GM20431 (cell line): ENCODE measurements around the gene GAS7.

Experiments used
- in situ Hi-C: fragments of 300-500 bp; cut with MseI, MboI; formaldehyde crosslinking; loops from one replicate; pipeline ENCODE4 v1.15.0; 2020; ENCODE audit warnings: low sequenced_read_pairs; ENCODE audit not compliant: unreplicated experiment

Gene GAS7

DNA sequence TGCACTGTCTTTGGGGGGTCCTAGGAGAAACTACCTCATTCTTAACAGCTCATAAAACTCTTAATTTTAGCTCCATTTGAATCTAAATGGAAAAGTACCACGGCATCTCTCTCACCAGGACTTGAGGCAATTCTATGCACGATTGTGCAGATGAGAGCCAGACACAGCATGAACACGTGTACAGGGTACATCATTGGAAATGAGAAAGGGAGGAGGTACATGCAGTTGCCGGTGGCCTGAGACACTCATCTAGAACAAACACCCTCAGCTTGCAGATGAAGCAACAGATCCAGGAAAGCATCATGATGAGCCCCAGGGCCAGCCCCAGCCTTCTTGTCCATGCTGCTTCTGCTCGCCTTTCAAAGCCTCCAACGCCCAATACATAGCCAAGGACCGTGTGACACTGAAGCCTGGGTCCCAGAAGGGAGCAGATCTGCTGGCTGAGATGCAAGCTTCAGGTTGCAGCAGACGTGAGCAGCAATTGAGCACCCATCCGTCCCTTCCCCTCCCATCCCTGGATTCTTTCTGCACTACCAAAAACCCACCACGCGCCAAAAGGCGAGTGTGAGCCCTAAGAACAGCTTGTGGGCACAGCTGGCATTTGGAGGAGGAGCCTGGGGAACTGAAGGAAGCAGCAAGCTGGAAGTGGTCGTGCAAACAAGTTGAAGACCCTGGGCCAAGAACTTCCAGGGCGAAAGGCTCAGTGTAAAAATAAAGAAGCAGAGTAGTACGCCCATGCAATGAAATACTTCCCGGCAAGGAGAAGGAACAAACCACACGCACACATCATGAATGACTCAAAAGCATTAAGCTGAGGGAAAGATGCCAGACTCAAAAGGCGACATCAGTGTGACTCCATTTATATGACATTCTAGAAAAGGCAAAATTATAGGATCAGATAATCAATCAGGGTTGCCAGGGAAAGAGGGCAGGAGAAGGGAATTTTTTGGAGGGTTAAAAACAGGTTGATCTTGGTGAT, 286.0 kb downstream of the GAS7 start:
- in situ Hi-C loops, result loop anchor here (25.0 kb wide), 1 partner anchor 700 kb away; no protein-coding TSS in a partner anchor

DNA sequence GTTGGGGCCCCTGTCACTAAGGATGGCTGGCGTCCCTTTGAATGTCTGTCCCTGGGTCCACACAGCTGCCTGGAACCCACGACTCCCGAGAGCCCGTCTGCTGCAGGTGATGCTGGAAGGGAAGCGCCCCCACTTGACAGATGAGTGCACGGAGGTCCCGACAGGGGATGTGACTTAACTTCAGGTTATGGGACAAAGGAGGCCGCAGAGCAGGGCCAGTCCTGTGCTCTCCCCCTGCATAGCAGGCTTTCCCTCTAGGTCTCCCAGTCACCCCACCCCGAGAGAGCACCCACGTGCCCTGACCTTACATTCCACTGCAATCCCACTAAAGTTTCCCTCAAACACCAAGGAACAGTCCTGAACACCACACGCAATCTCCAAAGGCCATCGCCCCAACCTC, 287.3 kb downstream of the GAS7 start:
- in situ Hi-C loops, result loop anchor here (25.0 kb wide), 1 partner anchor 701 kb away; no protein-coding TSS in a partner anchor

DNA sequence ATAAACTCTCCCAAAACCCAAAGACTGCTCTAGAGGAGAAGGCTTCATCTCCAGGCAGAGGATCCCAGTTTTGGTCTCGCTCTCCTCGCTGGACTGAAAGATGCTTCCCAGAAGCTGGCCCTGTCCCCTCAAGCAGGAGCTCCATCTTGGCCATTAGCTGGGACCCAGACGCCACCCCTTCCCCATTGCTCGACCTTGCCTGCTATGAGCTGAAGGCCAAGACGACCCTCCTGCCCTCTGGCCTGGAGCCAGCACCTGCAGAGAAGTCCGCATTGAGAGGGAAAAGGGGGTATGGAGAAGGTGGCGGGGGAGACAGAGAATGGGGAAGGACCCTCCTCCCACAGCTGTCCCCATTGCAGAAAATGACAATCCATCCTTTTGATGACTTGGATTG, 289.8 kb downstream of the GAS7 start:
- in situ Hi-C loops, result loop anchor here (25.0 kb wide), 1 partner anchor 704 kb away; no protein-coding TSS in a partner anchor

DNA sequence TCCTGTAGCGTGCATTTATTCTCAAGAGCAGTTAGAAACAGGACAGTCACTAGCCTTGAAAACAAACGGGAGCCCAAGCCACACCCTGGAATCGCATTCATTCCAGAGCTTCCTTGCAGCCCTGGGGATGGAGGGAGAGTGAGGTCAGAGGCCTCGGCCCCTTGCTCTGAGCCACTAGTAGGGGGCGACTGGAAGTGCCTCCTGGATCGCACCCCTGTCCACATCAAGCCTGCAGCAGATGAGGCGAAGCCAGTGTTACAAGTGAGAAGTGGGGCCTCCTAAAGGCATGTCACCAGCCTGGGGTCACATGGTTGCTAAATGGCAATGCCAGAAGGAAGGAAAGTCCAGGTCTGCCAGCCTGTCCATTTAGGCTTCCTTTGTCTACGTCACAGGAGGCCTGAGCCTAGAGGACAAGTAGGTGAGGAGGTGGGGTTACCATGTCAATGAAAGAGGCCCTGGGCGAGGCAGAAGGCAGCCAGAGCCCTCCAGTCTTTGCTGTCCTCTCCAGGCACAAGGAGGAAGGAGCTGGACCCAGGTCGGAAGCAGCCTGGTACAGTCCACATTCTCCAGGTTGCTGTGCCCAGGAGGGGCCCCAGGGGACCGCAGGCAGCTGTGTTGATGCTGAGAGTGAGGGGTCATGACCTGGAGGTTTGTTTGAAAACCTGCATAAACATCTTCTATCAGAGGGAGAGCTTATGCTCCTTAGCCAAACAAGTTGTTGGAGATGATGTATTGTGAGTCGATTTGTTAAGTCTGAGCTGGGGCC, 290.3 kb downstream of the GAS7 start:
- in situ Hi-C loops, result loop anchor here (25.0 kb wide), 1 partner anchor 704 kb away; no protein-coding TSS in a partner anchor

DNA sequence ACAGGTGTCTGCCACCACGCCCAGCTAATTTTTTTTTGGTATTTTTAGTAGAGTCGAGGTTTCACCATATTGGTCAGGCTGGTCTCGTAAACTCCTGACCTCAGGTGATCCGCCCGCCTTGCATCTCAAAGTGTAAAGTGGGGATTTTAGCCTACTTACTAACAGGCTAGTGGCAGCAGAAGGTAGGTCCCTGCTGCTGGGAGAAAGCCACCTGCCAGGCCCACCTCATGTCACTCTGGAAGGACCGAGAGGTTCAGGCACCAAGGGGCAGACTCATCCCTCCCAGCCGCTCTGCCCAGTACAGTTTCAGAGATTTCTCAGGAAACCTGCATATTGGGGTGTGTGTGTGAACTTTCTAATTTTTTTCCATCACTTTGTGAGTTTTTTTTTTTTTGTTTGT, 291.3 kb downstream of the GAS7 start:
- in situ Hi-C loops, result loop anchor here (25.0 kb wide), 1 partner anchor 705 kb away; no protein-coding TSS in a partner anchor

DNA sequence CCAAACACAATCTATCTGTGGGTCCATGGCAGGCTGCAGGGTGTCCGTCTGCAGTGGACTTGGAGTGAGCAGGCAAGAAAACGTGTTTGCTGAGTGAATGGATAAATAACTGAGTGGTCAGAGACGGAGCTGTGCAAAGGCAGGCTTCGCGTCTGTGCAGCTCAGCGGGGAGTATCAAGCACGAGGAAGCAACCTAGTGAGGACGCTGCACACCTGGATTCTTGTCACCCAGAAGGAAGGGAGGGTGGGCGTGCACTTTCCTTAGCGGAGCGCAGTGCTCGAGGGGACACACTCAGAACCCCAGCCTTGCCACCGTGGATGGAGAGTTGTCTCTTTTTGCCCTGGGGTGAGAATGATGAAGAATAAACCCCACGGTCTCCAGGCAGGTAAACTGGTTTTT, 291.8 kb downstream of the GAS7 start:
- in situ Hi-C loops, result loop anchor here (25.0 kb wide), 1 partner anchor 706 kb away; no protein-coding TSS in a partner anchor

DNA sequence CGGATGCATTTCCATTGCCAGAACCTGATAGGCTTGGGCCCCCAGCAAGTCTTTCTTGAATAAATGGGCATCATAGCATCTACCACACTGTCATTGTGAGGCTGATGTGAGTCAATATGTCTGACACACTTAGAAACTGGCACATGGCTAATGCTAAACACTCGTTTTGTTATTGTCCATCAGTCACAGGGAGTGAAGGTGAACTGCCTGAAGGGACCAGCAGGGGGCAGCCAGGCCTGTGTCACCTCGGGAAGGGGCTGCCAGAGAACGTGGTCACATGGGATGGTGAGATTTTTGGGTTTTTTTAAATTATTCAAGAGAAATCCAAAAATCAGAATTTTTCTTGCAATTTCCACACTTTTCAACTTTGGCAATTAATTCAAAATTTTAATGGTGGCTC, 292.5 kb downstream of the GAS7 start:
- in situ Hi-C loops, result loop anchor here (25.0 kb wide), 1 partner anchor 706 kb away; no protein-coding TSS in a partner anchor

DNA sequence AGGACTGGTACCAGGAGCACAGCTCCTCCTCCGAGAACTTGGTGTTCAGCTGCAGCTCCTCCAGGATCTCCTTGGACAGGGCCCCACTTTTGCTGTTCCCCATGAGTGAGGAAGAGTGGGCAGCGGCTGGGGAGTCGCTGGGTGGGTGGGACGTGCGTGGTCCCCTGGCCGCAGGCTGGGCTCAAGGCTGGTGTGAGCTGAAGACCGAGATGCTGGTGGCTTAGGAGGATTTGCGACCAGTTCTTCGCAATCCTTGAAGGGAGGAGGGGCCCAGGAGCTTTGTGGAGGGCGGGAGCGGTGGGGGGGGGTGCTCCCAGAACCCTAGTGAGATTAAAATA, 293.4 kb downstream of the GAS7 start, which contains the start of gene RCVRN:
TSS of gene RCVRN (minus strand) at position 194 of the 338 bp plus-strand sequence. CDS start at position 103, 91 bp downstream.
- in situ Hi-C loops, result loop anchor here (25.0 kb wide), 1 partner anchor 707 kb away; no protein-coding TSS in a partner anchor

DNA sequence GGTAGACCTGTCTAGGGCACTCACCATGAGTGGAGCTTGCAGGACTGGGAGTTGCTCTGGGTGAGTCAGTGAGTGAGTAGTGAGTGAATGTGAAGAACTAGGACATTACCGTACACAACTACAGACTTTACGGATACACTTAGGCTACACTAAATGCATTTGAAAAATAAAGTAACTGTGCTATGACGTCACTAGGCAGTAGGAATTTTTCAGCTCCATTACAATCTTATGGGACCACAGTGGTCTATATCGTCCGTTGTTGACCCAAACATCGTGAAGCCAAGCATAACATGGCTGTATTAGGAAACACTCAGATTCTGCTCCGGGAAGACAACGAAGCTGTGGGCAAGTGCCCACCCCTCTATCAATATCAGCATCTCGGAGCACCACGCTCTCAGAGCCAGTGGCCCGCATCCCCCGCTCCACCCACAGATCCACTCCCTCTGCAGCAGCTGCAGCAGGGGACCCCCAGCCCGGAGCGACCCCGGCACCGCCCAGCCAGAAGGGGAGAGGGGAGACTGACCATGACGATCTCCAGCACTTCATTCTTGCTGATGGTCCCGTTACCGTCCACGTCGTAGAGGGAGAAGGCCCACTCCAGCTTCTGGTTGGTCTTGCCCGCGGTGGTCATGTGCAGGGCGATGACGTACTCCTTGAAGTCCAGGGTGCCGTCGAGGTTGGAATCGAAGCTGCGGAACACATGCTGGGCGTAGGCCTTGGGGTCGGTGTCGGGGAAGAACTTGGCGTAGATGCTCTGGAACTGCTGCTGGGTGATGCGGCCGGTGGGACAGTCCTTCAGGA, 293.9 kb downstream of the GAS7 start:
- in situ Hi-C loops, result loop anchor here (25.0 kb wide), 1 partner anchor 708 kb away; no protein-coding TSS in a partner anchor

DNA sequence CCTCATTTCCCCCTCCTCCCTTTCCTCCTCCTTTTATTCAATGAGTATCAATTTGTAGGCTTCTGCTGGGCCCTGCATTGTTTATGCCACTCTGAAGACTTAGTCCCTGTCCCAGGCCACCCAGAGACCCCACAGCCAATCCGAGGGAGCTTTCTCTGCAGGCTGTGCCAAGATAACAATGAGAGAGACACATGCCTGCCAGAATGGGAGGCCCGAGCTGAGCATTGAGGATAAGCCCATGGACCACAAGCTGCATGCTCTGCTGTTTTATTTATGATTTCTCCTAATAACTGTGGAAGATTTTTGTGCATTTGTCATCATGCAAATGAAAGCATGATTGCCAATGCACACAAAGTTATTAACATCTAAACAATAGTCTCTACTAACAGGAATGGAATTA, 296.3 kb downstream of the GAS7 start:
- in situ Hi-C loops, result loop anchor here (25.0 kb wide), 1 partner anchor 710 kb away; no protein-coding TSS in a partner anchor

DNA sequence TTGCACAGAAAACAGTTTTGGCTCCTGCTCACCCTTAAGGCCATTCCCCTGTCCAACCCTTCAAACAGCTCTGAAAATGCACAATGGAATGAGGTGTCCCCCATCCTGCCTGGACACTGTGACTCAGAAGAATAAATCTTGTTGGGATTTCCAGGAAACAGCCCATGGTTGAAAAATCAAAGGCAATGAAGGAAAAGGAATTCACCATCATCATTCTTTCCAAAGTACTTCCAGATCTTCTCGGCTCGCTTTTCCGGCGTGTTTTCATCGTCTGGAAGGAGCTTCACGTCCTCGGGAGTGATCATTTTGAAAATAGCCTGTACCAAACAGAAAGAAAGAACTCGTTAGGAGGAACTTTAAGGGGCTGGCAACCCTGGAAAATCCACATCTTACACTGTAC, 297.6 kb downstream of the GAS7 start:
- in situ Hi-C loops, result loop anchor here (25.0 kb wide), 1 partner anchor 712 kb away; no protein-coding TSS in a partner anchor

DNA sequence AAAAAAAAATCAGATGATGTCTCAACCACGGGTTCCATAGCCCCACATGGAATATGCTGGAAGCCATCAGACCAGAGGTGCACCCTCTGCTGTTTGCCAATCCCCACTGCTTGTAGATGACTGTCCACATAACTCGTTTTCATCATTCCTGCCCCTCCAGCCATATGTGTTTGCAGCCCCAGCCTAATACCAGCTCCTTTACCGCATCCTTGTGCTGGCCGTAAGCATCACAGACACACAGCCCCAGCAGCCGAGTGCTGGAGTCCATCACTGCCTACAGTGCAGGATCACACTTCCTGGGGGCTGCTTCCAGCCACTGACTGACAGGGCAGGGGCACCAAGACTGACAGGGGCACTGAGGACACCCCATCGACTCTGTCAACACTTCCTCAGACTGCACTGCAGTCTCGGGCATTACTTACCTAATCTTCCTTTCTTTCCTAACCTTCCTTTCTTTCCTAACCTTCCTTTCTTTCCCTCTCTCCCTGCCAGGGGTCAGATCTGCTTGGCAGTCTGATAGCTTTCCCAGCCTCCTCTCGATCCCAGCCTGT, 298.3 kb downstream of the GAS7 start:
- in situ Hi-C loops, result loop anchor here (25.0 kb wide), 1 partner anchor 712 kb away; no protein-coding TSS in a partner anchor

DNA sequence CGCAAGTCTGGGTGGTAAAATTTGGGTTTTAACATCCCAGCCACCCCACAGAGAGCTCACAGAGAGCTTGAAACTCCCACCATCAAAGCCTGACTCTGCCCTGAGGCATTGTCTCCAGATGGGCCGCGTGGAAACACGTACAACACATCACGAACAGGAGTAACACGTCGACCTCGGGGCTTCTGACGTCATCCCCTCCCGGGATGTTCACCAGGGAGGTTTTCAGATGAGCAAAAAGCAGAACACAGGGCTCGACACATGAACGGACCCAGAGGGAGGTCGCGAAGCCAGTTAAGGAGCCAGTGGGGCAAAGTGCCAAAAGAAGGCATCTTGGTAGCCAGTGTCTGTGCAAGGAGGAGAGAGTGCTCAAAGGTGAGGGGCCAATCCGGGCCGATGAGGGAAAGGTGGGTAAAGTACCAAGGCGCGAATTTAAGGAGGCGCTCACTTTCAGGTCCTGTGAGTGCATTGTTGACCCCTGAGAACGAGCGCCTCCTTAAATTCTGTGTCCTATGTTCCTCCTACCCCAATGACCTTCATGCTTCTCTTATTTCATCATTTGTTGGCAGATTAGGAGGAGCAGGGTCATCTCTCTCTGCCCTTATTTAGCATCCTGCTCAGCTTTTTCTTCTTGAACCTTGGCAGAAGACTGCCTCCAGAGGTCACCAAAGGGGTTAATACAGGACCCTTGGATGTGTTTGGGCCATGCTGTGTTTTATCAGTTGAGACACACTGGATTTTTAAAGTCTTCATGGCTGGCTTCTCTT, 298.9 kb downstream of the GAS7 start:
- in situ Hi-C loops, result loop anchor here (25.0 kb wide), 1 partner anchor 713 kb away; no protein-coding TSS in a partner anchor

DNA sequence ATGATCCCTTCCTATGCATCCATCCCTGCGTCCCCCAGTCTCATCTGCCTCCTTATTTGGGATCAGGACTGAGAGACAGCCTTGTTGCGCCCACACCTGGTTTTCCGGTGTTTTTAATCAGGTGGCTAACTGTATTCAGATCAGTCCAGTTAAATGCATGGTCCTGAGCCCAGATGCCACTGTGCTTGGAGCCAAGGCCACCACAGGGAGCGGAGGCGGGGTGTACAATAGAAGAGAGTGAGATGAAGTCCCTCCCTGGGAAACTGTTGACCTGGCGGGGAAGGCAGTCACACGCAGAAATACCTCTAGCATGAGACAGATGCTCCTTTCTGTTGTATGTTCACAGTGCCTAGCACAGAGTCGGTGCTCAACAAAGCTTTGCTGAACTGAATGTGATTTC, 299.6 kb downstream of the GAS7 start:
- in situ Hi-C loops, result no loop called here

DNA sequence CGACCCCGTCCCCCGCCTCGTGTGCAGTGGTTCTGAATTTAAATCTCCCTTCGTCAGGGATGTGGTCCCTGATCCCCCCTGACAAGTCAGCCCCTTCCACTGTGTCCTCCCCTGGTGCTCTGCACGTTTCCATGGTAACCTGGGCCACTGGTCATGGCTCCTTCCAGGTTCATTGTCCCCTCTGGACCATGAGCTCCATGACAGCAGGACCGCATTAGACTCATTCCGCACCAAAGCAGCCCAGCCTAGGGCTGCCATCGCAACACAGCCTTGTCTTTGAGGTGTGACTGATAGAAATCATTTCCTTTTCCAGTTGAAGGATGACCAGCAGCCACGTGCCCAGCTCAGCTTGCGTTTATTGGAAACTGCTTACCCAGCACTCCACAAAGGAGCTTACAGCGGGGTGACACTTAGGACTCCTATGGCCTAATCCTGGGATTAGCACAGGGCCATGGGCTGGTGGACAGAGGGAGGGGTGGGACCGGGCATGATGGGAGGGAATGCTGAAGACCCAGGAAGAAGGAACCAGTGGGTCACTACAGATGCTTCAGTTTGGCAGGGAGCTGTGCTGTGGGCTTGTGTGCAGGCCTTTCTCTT, 300.9 kb downstream of the GAS7 start:
- in situ Hi-C loops, result no loop called here

DNA sequence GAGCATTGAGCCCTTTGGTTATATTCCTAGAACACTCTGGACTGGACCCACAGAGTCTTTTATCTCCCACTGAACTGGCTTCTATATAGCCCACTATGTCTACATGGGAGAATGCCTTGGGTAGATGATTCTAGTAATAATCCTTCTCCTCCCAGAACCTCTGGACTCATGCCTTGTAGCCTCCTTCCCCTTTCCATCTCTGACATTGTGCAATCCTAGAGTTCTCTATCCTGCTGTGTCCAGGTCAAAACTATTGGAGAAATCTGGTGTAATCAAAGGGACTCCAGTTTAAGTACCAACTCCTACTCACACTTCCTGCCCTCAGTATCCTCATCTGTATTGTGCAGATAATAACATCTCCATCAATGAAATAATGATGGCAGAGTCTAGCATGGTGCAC, 302.5 kb downstream of the GAS7 start:
- in situ Hi-C loops, result no loop called here

DNA sequence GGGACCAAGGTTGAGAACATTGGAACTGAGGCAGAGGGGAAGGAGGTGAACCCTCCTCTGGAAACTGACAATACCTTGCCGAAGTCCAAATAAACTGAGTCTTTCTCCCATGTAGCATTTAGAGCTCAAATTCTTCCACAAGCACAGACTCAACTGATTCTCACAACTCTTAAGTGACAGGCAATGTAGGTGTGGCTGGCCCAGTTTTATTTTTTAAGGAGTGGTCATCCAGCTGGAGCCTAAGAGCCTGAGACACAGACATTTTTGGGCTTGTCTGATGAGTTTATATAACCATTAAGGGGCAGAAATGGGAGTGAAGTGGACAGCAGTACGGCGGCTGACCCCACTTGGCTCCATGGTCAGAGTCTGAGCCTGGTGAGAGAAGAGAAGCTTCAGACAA, 304.2 kb downstream of the GAS7 start:
- in situ Hi-C loops, result no loop called here

DNA sequence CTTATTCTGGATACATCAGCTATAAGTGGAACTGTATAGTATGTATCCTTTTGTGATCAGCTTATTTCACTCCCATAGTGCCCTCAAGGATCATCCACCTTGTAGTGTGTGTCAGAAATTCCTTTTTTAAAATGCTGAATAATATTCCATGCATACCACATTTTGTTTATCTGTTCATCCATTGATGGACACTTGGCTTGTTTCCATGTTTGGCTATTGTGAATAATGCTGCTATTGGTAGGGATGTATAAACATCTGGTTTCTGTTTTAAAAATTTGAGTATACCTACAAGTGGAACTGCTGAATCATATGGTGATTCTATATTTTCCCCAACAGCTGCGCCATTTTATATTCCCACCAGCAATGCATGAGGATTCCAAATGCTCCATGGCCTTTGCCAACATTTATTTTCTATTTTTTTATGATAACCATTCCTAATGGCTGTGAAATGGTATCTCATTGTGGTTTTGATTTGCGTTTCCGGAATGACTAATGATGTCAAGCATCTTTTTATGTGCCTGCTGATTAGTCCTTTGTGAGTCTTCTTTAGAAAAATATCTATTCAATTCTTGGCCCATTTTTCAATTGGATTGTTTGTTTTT, 304.9 kb downstream of the GAS7 start:
- in situ Hi-C loops, result no loop called here
